Tibial nerve (tissue), 4 donors: ENCODE results near the gene RRP1B. TPM values are rescaled to one million over a fixed set of nuclear protein-coding genes. Genes with fewer than 3 reads are reported as not detected.
A peak's percentile ranks its signal among the peaks of the same experiment; 100 is the strongest.

ENCODE experiments used
- DNase-seq, 2 donors: peaks; one replicate each; pipeline ENCODE4 v3.0.0-alpha.2; 2019; ENCODE audit warnings: low spot score in 2 of 2
- H3K27ac ChIP-seq, 4 donors: fragments of 200-600 bp; sonication (generic) in 3 of 4; one replicate each; pipeline ENCODE4 v1.5.1; 2017 to 2019; ENCODE audit warnings: mild to moderate bottlenecking in 1 of 4
- H3K27me3 ChIP-seq, 2 donors: fragments of 200-600 bp; sonication (generic) in 1 of 2; one replicate each; pipeline versions ENCODE4 v1.5.1 to v1.6.0; 2017 to 2019
- H3K36me3 ChIP-seq, 3 donors: fragments of 200-600 bp; sonication (generic); one replicate each; pipeline ENCODE4 v1.5.1; 2018 to 2019
- H3K4me1 ChIP-seq, 4 donors: fragments of 200-600 bp; sonication (generic) in 3 of 4; one replicate each; pipeline ENCODE4 v1.5.1; 2017 to 2019
- H3K4me3 ChIP-seq, 4 donors: fragments of 200-600 bp; sonication (generic) in 3 of 4; one replicate each; pipeline ENCODE4 v1.5.1; 2017 to 2019; ENCODE audit warnings: mild to moderate bottlenecking in 1 of 4, moderate library complexity in 1 of 4
- H3K9me3 ChIP-seq, 4 donors: fragments of 200-600 bp; sonication (generic) in 3 of 4; one replicate each; pipeline ENCODE4 v1.5.1; 2017 to 2019
- EP300 ChIP-seq, 2 donors: sonication (generic); formaldehyde crosslinking; IDR thresholded peaks; one replicate each; pipeline ENCODE4 v1.6.1; 2017; ENCODE audit warnings: antibody characterized with exemption in 2 of 2, mild to moderate bottlenecking in 1 of 2
- POLR2A ChIP-seq, 2 donors: fragments of 450-650 bp; IDR thresholded peaks; one replicate each; pipeline ENCODE4 v1.6.1; 2017; ENCODE audit warnings: antibody characterized with exemption in 2 of 2, mild to moderate bottlenecking in 2 of 2, moderate library complexity in 2 of 2
- WGBS, 2 donors: methylation state at CpG; one replicate each; pipeline ENCODE4 v1.1.5; 2018; 5-methylcytosine and 5-hydroxymethylcytosine counted together
- total RNA-seq, 4 donors: library from RNA; depleted of rRNA; stranded (reverse); fragments of >200 nt; gene quantifications; one replicate each; pipeline ENCODE4 v1.1.0, GENCODE V29; 2016
- TF ChIP-seq, protein P1 (sequence below), 5 experiments: fragments of 200-600 bp in 3 of 5; fragments of 450-650 bp in 2 of 5; sonication (generic) in 3 of 5; IDR thresholded peaks; one replicate each; pipeline ENCODE4 v1.5.1; 2016 to 2019; ENCODE audit warnings: antibody characterized with exemption in 5 of 5, mild to moderate bottlenecking in 3 of 5, moderate library complexity in 2 of 5

The RRP1B gene
- total RNA-seq, 4 donors from 2014 or later, result 21.4 to 29.4 (median 25.5) TPM

- peaks cover 0 to 12% (median 0%) of the 10 kb centered on the region in 3 donors for H3K36me3 ChIP-seq
- WGBS, 2 donors, result 86% methylated on average over 46 of the region's 46 CpGs
- no peaks in the 10 kb centered on the region for H3K9me3 ChIP-seq
- DNase-seq, result no peak
- no peak overlapping the region for H3K27ac ChIP-seq
- TF ChIP-seq EP300 (IDR thresholded peaks at IDR 0.05) (no peak), POLR2A (IDR thresholded peaks at IDR 0.05) (no peak)
- TF ChIP-seq, protein P1, sequence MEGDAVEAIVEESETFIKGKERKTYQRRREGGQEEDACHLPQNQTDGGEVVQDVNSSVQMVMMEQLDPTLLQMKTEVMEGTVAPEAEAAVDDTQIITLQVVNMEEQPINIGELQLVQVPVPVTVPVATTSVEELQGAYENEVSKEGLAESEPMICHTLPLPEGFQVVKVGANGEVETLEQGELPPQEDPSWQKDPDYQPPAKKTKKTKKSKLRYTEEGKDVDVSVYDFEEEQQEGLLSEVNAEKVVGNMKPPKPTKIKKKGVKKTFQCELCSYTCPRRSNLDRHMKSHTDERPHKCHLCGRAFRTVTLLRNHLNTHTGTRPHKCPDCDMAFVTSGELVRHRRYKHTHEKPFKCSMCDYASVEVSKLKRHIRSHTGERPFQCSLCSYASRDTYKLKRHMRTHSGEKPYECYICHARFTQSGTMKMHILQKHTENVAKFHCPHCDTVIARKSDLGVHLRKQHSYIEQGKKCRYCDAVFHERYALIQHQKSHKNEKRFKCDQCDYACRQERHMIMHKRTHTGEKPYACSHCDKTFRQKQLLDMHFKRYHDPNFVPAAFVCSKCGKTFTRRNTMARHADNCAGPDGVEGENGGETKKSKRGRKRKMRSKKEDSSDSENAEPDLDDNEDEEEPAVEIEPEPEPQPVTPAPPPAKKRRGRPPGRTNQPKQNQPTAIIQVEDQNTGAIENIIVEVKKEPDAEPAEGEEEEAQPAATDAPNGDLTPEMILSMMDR (IDR thresholded peaks at IDR 0.05), result no peak
- no peak overlapping the region for H3K4me3 ChIP-seq
- no peaks in the 10 kb centered on the region for H3K27me3 ChIP-seq
- H3K4me1 ChIP-seq, result peaks cover 0 to 41% (median 11%) of the 10 kb centered on the region in 4 donors
Observed at GRCh38 chr21:43657355-43658087, 1.8 kb upstream of the RRP1B start.

DNA sequence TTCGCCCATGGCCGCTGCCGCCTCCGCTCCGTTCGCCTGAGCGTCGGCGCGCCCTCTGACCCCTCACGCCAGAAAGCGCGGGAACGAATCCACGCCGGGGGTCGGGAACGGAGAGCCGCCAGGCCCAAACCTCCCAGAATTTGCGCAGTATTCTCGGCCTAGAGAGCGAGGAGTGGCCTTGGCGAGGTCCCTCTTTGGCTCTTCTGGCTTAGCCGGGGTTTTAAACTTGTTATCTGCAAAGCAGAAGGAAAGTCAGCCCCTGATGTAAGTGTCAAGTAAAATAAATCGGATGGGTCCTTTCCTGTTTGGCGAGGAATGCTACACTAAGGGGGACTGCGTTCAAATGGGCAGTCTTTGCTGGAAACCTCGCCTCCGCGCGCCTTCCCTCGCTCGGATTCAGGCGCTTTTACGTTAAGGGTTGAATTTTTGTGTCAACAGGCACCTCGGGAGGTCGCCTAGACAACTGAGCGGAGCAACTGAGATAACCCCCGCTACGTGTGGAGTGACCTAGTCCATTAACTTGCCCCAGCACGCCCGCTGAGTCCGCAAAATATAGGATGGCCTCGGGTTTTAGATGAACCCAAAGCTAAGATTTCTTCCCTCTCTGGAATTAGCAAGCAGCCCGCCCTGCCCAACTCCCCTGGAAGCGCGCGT is 1.1 kb upstream of the RRP1B start:
- DNase-seq, result no peak
- Histone ChIP-seq H3K36me3 (peaks cover 0 to 19% (median 0%) of the 10 kb centered on the region in 3 donors), H3K9me3 (no peaks in the 10 kb centered on the region), H3K27me3 (no peaks in the 10 kb centered on the region), H3K4me1 (peaks cover 0 to 41% (median 11%) of the 10 kb centered on the region in 4 donors), H3K4me3 (no peak overlapping the region), H3K27ac (no peak overlapping the region)
- TF ChIP-seq POLR2A (IDR thresholded peaks at IDR 0.05) (no peak), EP300 (IDR thresholded peaks at IDR 0.05) (no peak)
- TF ChIP-seq, protein P1 (IDR thresholded peaks at IDR 0.05), result no peak
- WGBS, 2 donors, result 94 to 95% methylated on average over 48 of the region's 48 CpGs

- Histone ChIP-seq H3K36me3 (peaks cover 0 to 20% (median 0%) of the 10 kb centered on the region in 3 donors), H3K27me3 (no peaks in the 10 kb centered on the region), H3K4me3 (peak overlapping the region; percentile 63 to 99 (median 80)), H3K27ac (peak overlapping the region; percentile 70 to 85 (median 84)), H3K9me3 (no peaks in the 10 kb centered on the region), H3K4me1 (peaks cover 0 to 41% (median 11%) of the 10 kb centered on the region in 4 donors)
- DNase-seq, result no peak
- 89 to 91% methylated on average over 23 of the region's 23 CpGs for WGBS, 2 donors
- TF ChIP-seq EP300 (IDR thresholded peaks at IDR 0.05) (no peak), POLR2A (IDR thresholded peaks at IDR 0.05) (no peak)
- TF ChIP-seq, protein P1 (IDR thresholded peaks at IDR 0.05), result no peak
Observed at GRCh38 chr21:43658769-43659135, 608 bp upstream of the RRP1B start.

GRCh38 chr21:43662286-43662685 is 2.9 kb downstream of the RRP1B start:
- peaks cover 0 to 6% (median 0%) of the 10 kb centered on the region in 4 donors for H3K9me3 ChIP-seq
- 70 to 72% methylated on average over 6 of the region's 6 CpGs for WGBS, 2 donors
- H3K4me3 ChIP-seq, result no peak overlapping the region
- H3K27ac ChIP-seq, result no peak overlapping the region
- no peak for TF ChIP-seq EP300 (IDR thresholded peaks at IDR 0.05)
- no peak for TF ChIP-seq POLR2A (IDR thresholded peaks at IDR 0.05)
- TF ChIP-seq, protein P1 (IDR thresholded peaks at IDR 0.05), result no peak
- peaks cover 0 to 41% (median 11%) of the 10 kb centered on the region in 4 donors for H3K4me1 ChIP-seq
- H3K36me3 ChIP-seq, result peaks cover 0 to 45% (median 0%) of the 10 kb centered on the region in 3 donors
- no peak for DNase-seq
- H3K27me3 ChIP-seq, result no peaks in the 10 kb centered on the region

DNA sequence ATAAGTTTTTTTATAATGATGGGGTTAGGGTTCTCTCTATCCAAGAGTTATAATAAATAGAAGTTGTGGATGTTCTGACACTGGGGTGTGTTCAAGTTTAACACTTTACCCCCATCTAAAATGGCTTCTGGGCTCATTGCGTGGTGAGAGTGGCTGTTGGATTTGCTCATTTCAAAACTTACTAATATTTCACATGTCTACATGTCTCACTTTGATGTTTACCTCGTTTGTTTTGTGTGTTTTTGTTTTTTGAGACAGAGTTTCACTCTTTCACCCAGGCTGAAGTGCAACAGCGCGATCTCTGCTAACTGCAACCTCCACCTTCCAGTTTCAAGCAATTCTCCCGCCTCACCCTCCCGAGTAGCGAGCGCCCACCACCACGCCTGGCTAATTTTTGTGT is 3.7 kb downstream of the RRP1B start:
- DNase-seq, result no peak
- TF ChIP-seq, protein P1 (IDR thresholded peaks at IDR 0.05), result no peak
- no peak for TF ChIP-seq POLR2A (IDR thresholded peaks at IDR 0.05)
- TF ChIP-seq EP300 (IDR thresholded peaks at IDR 0.05), result no peak
- Histone ChIP-seq H3K4me3 (no peak overlapping the region), H3K36me3 (peaks cover 0 to 47% (median 0%) of the 10 kb centered on the region in 3 donors), H3K27ac (no peak overlapping the region), H3K27me3 (no peaks in the 10 kb centered on the region), H3K9me3 (peaks cover 0 to 6% (median 0%) of the 10 kb centered on the region in 4 donors), H3K4me1 (peaks cover 0 to 35% (median 11%) of the 10 kb centered on the region in 4 donors)
- WGBS, 2 donors, result 89 to 91% methylated on average over 9 of the region's 9 CpGs
